Measurements from ENCODE around the gene KRTCAP3.

KRTCAP3 gene

GRCh38 chr2:27441226-27441926, 805 bp upstream of the KRTCAP3 start:
- FAIRE-seq, result no peak

DNA sequence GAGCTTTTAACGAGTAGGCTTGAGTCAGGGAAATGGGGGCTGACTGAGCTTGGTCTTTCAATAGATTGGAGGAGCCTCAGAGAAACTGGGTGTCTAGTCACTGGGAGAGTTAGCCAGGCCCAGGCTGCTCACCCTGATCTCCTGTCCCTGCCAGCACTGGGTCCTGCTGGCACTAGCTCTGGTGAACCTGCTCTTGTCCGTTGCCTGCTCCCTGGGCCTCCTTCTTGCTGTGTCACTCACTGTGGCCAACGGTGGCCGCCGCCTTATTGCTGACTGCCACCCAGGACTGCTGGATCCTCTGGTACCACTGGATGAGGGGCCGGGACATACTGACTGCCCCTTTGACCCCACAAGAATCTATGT, 720 bp downstream of the KRTCAP3 start:
- FAIRE-seq, result no peak

- FAIRE-seq, result no peak
Observed at GRCh38 chr2:27445155-27445554, 3.0 kb downstream of the KRTCAP3 start.

- FAIRE-seq, result no peak
Observed at GRCh38 chr2:27445615-27446014, 3.4 kb downstream of the KRTCAP3 start.

DNA sequence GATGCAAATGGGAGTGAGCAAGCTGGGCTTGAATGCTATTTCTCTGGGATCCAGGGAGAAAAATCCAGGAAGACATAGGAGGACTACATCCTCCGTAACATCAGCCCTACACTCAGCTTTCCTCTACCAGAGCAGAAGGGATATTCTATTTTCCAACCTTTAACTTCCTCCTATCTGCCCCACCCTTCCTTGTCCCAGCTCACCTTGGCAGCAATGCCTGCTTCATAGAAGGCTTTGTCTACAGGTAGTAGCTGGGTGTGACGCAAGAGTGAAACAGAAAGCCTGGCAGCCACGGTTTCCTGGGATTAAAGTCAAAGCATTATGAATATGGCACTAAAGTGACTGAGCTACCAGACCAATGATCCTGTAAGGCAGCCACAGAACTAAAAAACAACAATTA, 3.9 kb downstream of the KRTCAP3 start:
- no peak for FAIRE-seq

DNA sequence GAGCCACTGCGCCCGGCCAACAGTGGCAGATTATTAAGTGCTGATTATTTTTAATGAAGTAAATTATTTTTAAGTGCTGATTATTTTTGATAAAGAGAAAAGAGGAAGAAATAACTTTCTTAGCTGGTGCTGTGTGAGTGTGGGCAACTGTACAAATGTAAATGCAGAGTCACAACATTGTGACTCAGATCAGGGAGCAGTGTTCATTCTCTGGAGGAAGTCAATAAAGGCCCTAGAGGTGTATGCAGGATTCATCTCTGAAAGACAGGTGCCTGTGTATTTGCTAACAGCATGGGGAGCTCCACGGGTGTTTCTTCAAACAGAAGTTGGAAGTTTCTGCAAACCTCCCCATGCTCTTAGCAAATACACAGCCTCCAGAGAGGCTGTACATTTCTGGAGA, 6.2 kb downstream of the KRTCAP3 start:
- FAIRE-seq, result no peak

DNA sequence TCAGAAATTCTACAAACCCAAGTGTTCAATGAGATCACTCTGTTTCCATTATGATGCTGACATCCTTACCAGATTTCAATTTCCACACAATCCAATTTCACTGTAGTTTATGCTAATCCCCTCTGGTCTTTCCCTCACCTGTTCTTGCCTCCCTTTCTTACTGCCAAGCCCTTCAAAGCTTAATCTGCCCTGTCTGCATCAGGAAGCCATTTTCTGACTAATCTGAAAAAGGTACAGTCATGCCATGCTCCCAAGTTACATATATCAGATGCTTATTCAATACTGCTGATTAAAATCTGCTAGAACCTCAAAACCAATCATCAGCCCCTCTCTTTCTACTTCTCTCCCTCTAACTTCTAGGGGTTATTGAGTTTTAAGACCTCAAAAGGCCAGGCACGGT, 8.9 kb downstream of the KRTCAP3 start:
- no peak for FAIRE-seq

DNA sequence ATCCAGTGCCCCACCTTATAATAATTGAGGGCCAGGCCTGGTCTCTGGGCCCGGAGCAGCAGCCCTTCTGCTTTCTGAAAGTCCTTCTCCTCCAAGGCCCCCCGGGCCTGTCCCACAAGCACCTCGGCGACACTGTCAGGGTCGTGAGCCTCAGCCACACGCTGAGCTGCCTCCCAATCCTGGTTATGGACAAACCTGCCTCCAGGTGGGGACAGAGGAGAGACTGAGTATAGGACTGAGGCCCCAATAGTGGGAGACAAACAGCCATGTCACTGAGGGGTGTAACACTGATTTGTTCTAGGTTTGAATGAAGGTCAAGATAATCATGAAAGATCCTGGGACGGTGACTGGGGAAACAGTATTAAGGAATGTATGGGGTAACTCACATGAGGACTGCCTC, 11.8 kb downstream of the KRTCAP3 start:
- FAIRE-seq, result no peak

DNA sequence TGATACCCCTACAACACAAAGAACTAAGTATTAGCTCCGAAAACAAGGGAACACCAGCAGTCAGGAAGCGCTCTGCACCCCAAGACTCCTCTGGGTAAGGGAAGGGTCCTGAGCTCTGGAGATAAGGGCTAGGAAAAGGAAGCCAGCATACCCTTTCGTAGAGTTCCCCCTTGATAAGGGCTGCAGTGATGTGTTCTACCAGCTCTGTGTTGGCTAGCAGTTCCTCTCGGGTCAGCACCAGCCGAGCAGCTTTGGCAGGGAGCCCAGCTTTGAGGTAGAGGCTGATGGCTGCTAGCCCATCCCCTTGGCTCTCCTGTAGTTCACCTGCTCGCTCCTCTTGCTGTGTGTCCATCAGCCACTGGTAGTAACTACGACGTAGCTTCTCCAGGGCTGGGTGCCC, 18.9 kb downstream of the KRTCAP3 start:
- no peak for FAIRE-seq

- no peak for FAIRE-seq
Observed at GRCh38 chr2:27464443-27464842, 22.3 kb downstream of the KRTCAP3 start.

GRCh38 chr2:27471961-27472360, 29.8 kb downstream of the KRTCAP3 start:
- no peak for FAIRE-seq

GRCh38 chr2:27485496-27485895, 43.3 kb downstream of the KRTCAP3 start:
- FAIRE-seq, result no peak

DNA sequence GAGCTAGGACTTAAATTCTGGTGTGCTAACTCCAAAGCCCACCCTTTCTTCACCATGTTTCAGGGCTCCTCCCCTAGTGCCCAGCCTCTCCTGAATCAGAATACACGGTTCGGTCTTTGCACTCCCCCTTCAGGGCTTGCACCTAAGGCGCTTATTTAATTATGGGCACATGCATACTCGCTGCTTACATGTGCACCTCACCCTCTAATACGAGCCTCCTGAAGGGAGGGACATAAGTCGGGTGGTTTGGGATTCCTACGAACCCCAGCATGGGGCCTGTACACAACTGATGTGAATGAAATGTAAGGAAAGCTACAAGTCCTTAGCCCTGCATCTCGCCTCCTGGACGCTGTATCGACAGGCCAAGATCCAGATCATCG, 46.9 kb downstream of the KRTCAP3 start:
- no peak for FAIRE-seq

DNA sequence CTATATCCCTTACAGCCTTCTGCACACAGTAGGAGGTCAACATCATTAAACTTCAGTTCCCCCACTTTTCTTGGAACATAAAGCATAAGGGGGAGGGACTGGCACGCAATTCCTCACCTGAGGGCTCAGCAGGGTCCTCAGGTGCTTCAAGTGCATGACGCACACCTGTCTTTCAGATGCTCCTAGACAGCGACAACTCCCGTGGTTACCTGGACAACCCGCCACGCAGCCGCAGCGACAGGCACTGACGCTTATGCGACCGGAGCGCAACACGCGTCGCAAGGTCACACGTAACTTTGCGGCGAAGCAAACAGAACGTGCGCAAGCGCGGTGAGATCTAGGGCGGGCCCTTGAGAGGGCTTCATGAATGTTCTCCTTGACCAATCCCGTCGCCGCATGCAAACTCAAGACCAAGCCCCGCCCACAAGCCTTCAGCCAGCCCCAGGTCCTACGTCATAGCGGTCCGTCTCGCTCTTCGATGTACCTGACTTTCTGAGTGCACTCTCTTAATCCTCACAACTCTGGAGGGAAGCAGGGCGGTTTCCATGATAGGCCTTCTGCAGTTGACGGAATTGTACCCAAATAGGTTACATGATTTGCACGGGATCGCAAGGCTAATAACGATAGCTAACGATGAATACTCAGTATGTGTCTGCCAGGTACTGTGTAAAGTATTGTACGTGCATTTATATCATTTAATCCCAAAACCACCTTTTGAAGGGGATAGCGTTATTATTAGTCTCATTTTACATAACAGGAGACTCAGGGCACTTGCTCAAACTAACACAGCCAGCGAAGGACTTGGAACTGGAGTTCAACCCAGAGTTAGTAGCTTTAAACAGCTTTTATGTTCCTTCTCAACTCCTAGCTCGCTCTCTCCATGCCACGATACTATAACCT, 47.6 kb downstream of the KRTCAP3 start, which contains the start of gene IFT172:
Gene IFT172, minus strand, starts transcription at position 246 of the 900 bp plus-strand sequence. Its CDS starts 90 bp downstream, at position 156.
- FAIRE-seq, result peak; percentile 82

DNA sequence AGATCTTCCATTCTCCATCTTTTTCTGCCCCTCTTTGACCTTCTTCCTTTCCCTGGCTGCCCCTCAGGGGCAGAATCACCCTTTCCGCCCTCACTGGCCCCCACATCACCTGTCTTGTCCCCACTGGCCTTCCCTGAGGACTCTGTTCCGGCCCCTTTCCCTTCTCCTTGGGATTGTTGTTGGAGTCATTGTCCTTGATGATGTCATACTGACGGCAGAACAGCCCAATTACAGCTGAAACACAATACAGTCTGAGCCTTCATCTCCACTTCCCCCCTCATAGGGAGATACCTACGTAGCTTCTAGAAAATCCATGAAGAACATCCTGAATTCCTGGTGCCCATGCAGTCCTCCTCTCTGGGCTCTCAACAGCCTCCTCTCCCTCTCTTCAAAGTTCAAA, 50.4 kb downstream of the KRTCAP3 start:
- FAIRE-seq, result no peak

- FAIRE-seq, result no peak
Observed at GRCh38 chr2:27493948-27494283, 51.7 kb downstream of the KRTCAP3 start.

Measured in islet of Langerhans (tissue), 1 donor.